Kidney glomerular epithelial cell (primary cell): ENCODE data around the gene DAB1.

Experiments used
- DNase-seq: peaks from one replicate; lab custom pipeline; 2025; lab: John Stamatoyannopoulos, UW

Gene DAB1

GRCh38 chr1:57411262-57411661, 12.6 kb downstream of the DAB1 start:
- DNase-seq: peak; percentile 84

DNA sequence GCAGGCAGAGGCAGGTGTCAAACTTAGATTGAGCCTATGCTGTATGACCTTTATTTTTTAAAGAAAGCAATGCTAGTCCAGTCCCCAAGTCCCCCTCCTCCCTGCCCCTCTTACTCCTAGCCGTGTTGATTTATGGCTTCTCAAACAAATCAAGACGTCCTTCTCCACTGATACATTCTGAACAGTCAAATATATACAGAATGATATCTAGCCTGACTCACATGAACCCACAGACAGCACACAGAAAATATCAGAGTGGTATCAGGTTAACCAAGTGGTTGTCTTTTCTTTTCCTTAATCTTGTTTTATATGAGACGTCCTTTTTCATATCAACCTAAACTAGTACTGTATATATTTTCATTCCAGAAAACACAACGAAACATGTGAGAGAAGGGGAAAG, 13.4 kb downstream of the DAB1 start:
- no peak for DNase-seq

DNA sequence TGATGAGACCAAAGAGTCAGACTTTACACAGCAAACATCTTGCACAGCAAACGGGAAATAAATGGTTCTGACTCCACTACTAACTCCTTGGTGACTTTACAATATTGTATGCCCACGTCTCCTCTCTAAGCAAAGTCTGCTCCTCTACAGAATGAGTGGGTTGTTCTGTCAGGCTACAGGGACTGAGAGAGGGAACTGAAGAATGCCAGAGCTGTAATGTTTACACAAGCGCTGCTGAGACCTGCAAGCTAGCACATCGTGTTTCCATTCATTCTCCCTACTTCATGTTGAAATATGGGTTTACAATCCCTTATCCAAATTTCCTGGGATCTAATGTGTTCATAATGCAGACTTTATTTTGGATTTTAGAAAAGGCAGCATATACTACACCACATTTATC, 15.9 kb downstream of the DAB1 start:
- DNase-seq: no peak

DNA sequence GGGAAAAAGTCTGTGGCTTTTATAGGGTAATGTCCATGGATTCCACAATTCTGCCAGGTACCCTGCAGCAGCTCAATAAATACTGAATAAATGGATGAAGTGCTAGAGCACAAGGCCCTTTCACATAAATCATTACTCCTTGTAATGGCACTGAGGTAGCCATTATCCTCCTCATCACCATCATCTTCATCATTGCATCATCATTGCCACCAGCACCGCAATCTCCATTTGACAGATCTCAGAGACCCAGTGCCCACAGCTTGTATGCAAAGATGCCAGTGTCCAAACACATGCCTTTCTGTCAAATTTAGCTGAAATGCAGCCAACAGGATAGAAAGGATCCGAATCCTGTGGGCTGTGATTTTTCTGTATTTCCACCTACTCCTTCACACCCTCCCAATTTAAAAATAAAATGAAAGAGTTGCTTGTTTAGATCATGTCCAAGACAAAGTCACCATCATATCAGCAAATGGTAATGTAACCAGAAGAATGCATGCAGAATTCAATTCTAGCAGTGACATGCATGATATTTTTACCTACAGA, 17.4 kb downstream of the DAB1 start:
- DNase-seq: no peak

- DNase-seq: no peak
These were observed 19.0 kb downstream of the DAB1 start for GRCh38 chr1:57404884-57405283.

DNA sequence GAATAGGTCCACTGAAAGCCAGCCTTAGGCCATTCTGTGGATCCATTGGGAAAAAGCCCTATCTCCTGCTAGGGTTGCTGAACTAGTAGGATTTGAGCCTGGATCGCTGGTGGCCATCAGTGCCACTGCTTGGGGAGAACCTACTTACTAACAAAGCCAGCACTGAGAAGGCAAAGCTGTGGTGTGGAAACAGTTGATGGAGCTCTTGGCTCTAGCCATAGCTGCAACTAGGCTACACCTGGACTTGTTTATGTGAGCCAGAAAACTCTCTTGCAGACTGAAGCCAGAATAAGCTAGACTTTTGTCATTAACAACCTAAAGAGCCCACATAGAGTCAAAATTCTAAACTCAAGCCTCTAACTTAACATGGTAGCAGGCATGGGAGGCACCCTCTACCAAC, 20.7 kb downstream of the DAB1 start:
- DNase-seq: no peak

GRCh38 chr1:57401671-57402070, 22.2 kb downstream of the DAB1 start:
- no peak for DNase-seq

- DNase-seq: no peak
These were observed 23.8 kb downstream of the DAB1 start for GRCh38 chr1:57400048-57400447.

DNA sequence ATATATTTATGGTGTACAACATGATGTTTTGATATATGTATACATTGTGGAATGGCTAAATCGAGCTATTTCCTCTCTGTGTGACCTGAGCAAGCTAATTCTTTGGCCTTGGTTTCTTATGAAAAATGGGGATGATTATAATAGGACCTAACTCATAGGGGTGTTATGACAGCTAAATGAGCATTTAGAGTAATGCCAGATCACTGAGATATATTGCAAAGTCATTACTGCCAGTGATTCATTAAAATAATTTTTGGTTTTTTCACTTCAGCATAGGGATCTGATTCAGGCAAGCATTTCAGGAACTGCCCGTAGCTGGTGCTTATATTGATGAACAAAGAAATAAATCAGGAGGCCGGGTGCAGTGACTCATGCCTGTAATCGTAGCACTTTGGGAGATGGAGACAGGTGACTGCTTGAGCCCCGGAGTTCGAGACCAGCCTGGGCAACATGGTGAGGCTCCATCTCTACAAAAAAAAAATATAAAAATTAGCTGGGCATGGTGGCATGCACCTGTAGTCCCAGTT, 30.7 kb downstream of the DAB1 start:
- no peak for DNase-seq

GRCh38 chr1:57385336-57385735, 38.5 kb downstream of the DAB1 start:
- DNase-seq: no peak

GRCh38 chr1:57384901-57385300, 39.0 kb downstream of the DAB1 start:
- DNase-seq: no peak

DNA sequence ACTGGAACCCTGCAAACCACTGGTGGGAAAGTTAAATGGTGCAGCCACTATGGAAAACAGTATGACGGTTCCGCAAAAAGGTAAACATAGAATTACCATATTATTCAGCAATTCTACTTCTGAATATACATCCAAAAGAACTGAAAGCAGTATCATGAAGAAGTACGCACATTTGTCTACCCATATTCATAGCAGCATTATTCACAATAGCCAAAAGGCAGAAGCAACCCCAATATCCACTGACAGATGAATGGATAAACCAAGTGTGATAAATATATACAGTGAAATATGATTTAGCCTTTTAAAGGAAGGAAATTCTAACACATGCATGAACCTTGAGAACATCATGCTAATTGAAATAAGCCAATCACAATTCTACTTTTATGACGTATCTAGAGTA, 39.6 kb downstream of the DAB1 start:
- no peak for DNase-seq

DNA sequence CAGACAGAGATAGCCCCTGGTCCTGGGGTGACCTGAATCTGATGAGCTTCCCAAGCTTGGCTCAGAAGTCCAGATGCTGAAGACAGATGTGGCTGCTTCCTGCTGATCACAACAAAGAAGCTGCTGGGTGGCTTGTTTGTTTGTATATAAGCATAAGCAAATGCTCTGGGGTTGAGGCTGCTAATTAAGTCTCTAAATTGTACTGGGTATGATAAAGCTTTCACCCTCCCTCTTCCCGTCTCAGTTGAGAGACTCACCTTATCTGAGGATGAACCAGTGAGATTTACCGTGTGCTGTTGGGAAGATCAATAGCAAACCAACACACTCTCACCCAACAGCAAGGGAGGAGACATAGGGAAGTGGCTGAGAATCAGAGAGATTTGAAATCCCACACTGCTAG, 42.0 kb downstream of the DAB1 start:
- DNase-seq: no peak

- DNase-seq: no peak
These were observed 42.4 kb downstream of the DAB1 start for GRCh38 chr1:57381426-57381825.

DNA sequence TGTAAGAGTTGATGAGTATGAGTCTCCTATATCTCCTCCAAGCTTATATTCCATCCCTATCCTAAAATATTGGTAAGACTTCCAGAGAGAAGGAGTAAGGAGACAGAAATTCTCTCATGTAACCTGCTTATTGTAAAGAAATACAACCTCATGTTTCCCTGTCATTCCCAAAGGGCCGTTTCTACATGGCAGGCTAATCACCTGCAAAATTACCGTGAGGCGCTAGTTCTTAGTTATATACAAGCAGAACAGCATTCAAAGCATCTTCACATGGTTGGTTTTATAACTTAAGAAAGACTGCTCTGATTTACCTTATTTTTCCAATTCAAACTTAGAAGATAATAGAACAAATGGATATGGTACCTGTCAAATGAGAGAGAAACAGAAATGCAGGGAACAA, 42.9 kb downstream of the DAB1 start:
- no peak for DNase-seq

GRCh38 chr1:57378534-57378933, 45.3 kb downstream of the DAB1 start:
- DNase-seq: no peak

DNA sequence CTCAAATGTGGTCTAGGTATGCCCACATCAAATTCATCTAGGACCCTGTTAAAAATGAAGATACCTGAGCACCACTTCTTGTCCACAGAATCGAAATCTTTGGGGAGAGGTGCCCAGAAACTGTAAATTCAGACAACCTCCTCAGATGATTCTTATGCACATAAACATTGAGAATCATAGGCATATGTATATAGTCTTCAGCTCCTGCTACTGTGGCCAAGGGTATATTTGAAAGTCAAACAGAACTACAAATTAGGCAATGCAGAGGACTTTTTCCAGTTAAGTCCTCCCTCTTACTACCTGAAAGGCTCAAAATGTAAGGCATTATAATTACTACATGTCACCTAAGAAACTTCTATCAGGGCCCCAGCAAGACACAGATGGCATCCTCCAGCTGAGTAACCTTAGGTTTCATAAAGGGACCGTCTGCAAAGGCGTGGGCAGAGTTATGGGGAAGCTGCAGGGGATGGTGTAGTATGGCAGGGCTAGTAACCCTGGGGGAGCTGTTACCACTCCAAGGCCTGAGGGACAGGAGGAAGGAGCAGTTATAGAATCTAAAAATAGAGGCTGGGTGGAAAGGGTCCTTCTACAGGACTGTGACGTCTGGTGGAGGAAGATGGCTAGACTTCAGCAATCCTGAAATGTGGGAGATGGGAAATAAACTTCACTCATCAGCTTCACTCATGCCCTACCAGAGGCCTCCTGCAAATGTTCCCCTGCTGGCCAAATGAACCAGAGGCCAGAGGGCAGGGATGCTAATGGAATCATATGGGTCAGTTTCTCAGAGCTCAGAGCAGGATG, 46.3 kb downstream of the DAB1 start:
- DNase-seq: no peak

- no peak for DNase-seq
These were observed 47.8 kb downstream of the DAB1 start for GRCh38 chr1:57376041-57376440.

DNA sequence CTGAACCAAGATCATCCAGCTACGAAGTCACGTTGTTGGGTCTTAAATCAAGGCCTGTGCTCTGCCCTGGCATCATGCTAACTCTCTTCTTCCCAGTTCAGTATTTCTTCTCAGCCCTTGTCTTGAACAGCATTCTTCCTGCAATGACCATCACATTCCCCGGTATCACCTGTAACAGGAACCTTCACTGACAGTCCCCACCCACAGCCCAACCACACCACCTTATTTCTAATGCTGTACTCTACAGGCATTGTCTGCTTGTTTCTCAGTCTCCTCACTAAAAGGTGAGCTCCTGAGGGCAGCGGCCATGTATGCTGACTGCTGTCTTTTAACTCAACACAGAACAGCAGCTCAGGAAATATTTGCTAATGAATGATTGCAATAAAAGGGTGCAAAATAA, 54.0 kb downstream of the DAB1 start:
- DNase-seq: no peak

GRCh38 chr1:57367945-57368344, 55.9 kb downstream of the DAB1 start:
- no peak for DNase-seq

DNA sequence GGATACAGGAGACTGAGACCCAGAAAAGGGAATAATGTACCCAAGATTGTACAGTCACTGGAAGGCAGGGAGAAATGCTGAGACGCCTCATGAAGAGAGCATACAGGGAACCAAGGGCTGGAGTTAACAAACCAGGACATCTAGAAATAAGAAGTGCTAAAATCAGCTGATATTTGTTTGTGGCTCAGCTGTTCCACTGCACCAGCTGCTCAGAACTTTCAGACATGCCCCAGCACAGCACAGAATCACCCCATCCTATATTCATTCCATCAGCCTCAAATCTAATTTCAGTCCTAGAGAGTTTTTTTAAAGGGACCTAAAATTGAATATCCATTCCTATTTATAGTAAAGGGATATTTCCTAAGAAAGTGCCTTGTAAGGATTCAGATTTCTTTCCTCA, 60.2 kb downstream of the DAB1 start:
- no peak for DNase-seq

GRCh38 chr1:57363165-57363564, 60.7 kb downstream of the DAB1 start:
- DNase-seq: no peak

DNA sequence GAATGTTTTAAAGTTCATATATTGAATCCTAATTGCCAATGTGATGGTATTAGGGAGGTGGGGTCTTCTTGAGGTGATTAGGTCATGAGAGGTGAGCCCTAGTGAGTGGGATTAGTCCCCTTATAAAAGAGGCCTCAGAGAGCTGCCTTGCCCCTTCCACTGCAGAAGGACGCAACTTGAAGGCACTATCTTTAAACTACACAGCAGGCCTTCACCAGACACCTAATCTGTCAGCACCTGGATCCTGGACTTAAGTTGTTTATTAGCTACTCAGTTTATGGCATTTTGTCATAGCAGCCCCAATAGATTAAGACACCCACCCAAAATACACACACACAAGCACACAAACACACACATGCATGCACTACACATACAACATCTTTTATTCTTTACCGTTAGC, 61.4 kb downstream of the DAB1 start:
- DNase-seq: no peak

DNA sequence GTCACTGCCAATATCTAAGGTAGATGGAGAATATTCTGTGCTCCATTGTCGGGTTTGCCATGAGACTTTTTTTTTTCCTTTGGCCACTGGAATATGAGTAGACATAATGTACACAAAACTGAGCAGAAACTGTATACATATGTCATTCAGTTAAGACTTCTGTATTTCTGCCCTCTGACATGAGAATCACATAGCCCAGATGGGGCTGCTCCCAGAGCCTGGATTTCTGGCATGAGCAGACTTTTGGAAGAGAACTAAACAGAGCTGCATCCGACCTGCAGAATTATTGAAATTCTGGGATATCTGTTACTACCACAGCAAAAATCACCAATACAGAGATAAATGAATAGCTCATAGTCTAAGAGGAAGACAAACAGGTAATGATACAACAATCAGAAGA, 62.3 kb downstream of the DAB1 start:
- no peak for DNase-seq
